GM04504 (cell line): Measurements from ENCODE around the gene LCA5.
"Not testable (repeated sequence)": the region's sequence is repeated elsewhere in the genome, so short reads cannot be mapped to it uniquely, and the experiment has no call there.

Experiments
- DNase-seq: peaks from one replicate; pipeline ENCODE4 v3.0.0-alpha.2; 2012; ENCODE audit warnings: low read depth

The LCA5 gene

GRCh38 chr6:79467716-79468115 is 69.5 kb downstream of the LCA5 start:
- DNase-seq, result no peak

DNA sequence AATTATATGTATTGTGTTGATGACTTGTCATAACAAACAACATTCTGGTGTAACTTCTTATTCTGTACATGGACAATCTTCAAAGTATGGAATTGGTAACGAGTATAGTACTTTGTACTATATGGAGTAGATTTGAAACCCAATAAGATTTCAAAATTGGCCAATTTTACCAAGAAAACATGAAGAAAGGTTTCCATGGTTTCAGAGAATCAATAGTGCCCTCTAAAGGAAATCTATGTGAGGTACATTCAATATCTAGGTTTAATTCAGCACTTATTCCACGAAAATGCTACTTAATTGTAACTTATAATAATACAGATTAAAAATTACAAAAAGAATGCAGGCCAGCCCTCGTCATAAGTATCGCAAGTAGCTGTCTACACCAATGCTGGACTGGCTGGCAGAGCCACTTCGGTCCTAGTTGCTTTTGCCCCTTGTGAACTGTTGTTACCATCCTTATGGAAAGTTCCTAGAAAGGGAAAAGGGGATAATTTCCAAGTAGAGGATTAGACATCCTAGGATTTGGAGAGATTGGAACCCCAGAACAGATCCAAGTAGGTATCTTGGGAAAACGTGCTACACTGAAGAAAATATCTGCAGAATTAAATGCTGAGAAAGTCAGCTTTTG is 70.9 kb downstream of the LCA5 start:
- no peak for DNase-seq

GRCh38 chr6:79465381-79465780 is 71.8 kb downstream of the LCA5 start:
- DNase-seq, result no peak

DNA sequence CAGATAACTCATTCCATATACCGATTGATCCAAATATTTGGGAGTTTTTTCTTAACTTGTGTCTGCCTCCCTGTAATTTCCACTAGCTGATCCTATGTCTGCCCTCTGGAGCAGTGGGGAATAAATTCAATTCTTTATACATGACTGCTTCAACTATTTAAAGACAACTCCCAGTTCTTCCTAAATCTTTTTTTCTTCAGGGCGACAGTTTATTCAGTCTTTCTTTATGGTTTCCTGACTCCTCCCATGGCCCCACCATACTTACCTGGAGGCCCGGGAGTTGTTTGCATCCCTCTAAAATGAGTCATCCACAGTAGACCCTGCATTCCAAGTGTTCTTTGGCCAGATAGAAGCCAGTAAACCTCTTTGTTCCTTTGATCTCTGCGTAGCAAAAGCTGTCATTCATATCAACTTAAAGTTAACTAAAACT is 73.6 kb downstream of the LCA5 start:
- no peak for DNase-seq

DNA sequence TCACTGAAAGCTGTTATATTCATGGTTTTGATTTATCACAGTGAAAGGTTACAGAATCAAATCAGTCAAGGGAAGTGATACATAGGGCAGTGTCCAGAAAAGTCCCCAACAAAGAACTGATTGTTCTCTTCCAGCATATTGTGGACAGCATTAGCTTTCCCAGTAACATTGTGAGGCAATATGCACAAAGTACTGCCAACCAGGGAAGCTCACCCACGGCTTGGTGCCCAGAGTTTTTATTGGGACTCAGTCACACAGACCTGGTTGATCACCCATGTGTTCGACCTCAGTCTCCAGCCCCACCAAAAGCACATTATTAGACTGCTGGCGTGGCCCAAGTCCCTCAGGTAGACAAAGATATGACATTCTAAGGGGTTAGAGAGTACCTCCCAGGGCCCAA is 76.0 kb downstream of the LCA5 start:
- DNase-seq, result no peak

- no peak for DNase-seq
Measured at GRCh38 chr6:79455446-79455845, 81.8 kb downstream of the LCA5 start.

DNA sequence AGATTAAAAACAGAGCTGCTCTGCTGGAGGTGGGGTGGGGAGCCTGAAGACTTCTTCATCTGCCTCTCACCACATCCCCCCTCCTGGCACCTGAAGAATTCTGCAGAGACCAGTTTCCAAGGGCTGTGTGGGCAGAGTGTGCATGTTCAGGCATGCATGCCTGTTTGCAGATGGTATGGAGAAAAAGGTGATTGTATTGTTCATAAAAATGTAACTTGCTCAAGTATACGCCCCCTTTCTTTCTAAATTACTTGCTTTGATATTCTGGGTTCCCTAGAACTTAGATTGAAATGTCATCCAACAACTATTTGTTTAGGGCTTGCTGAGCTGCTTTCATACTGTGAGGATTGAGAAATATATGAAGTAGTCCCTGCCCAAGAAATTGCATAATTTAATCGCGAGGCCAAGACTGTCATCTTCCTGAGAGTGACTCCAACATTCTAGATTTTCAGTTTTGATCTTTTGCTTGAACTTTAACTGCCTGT is 83.6 kb downstream of the LCA5 start:
- peak; percentile 15 for DNase-seq

GRCh38 chr6:79450984-79451383 is 86.2 kb downstream of the LCA5 start:
- DNase-seq, result no peak

GRCh38 chr6:79446006-79446405 is 91.2 kb downstream of the LCA5 start:
- no peak for DNase-seq

- not testable (repeated sequence) for DNase-seq
Measured at GRCh38 chr6:79443876-79444275, 93.4 kb downstream of the LCA5 start.

DNA sequence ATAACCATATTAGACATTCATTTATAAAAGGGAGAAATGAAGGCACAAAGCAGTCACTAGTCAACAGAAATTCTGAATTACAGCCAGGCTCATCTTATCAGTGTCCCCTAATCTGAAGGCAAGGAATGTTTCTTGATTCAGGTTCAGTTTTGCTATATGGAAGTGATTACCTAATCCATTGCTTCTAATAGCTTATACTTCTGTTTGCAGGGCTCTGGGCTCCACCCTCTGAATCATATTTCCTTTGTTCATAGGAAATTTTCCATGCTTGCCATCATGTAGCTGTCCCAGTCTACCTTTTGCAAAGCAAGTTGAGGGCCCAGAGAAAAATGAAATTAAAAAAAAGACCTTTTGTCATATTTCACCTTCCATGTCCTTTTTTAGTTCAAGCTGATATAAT is 96.0 kb downstream of the LCA5 start:
- DNase-seq, result no peak

DNA sequence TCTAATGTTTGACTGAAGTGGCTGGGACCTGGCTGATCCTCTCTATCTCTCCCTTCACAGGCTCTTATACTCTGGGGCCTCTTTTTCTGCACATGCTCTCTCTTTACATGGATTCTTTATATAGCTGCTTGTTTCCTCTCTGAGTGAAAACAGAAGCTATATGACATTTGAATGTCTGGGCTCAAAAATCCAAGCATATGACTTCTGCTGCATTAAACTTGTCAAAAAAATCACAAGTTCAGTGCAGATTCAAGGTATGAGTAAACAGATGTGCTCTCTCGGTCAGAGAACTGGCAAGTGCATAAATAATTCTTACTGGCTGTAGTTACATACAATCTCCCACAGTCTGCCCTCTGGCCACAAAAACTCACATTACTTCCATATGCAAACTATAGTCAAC is 96.6 kb downstream of the LCA5 start:
- DNase-seq, result no peak

DNA sequence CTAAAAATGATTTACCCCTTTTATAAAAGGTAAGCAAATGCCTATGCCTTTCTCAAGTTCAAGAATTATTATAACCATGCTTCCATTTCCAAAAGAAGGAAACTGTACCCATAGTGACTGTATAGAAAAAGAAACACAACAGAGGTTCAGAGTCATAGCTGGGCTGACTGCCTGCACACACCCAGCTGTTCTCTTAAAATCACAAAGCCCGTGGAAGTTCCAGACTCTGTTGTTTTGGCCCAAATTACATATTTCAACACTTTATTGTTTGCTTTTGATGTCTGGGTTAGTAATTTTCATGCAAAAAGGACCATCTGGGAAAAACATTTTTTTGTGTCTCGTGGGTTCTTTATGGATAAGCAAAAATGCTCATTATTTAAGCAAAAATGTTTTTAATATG is 99.2 kb downstream of the LCA5 start:
- no peak for DNase-seq

DNA sequence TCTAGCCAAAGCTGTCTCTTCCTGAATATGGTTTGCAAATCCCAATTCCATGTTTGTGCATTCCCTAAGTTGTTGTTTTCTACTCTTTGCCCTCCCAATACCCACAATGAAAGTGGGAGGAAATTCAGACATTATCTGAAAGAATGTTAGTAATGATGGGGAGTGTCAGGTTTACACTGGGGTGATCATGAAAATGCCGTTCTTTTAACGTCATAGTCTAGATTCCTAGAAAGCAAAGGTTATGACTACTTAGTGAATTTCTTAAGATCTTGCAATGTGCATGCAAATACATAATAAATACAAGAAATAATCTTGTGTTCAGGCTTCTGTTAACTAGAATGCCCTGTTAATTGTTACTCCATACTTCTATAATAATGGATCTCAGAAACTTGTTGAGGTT is 101.0 kb downstream of the LCA5 start:
- no peak for DNase-seq

DNA sequence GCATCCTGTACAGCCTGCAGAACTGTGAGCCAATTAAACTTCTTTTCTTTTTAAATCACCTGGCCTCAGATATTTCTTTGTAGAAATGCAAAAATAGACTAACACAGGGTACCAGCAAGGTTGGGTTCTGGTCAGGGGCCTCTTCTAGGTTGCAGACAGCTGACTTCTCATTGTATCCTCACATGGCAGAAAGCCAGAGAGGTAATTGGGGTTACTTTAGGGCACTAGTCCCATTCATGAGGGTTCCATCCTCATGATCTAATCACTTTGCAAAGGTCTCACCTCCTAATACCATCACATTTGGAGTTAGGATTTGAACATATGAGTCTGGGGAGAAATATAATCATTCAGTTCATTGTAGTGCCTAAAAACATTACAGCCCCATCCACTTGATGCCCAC is 101.5 kb downstream of the LCA5 start:
- DNase-seq, result no peak
